Nephron (organoid): Measurements from ENCODE around the gene NIN.

Source experiments
- H3K27ac Mint-ChIP-seq, 3 experiments: 2 replicates each; pipeline ENCODE4 v1.8.0; 2020; ENCODE audit warnings: mixed read lengths in 3 of 3, mild to moderate bottlenecking in 2 of 3, moderate library complexity in 1 of 3
- H3K27me3 Mint-ChIP-seq: 2 replicates; pipeline ENCODE4 v1.8.0; 2021; ENCODE audit warnings: low read depth, mild to moderate bottlenecking, moderate library complexity, mixed read lengths
- H3K36me3 Mint-ChIP-seq: 2 replicates; pipeline ENCODE4 v1.8.0; 2020; ENCODE audit warnings: low read depth, mixed read lengths
- H3K4me1 Mint-ChIP-seq: 2 replicates; pipeline ENCODE4 v1.8.0; 2020; ENCODE audit warnings: mixed read lengths
- H3K4me3 Mint-ChIP-seq, 3 experiments: 2 replicates each; pipeline ENCODE4 v1.8.0; 2020; ENCODE audit warnings: mild to moderate bottlenecking in 3 of 3, mixed read lengths in 3 of 3, moderate library complexity in 2 of 3
- H3K9me3 Mint-ChIP-seq: 2 replicates; pipeline ENCODE4 v1.8.0; 2020; ENCODE audit warnings: mixed read lengths
- TF ChIP-seq, protein P1 (sequence below), 3 experiments: fragments of 200-600 bp; sonication (generic); IDR thresholded peaks; one replicate each; pipeline ENCODE4 v1.5.0; 2021; ENCODE audit warnings: antibody characterized with exemption in 3 of 3; ENCODE audit not compliant: unreplicated experiment in 3 of 3

NIN gene

DNA sequence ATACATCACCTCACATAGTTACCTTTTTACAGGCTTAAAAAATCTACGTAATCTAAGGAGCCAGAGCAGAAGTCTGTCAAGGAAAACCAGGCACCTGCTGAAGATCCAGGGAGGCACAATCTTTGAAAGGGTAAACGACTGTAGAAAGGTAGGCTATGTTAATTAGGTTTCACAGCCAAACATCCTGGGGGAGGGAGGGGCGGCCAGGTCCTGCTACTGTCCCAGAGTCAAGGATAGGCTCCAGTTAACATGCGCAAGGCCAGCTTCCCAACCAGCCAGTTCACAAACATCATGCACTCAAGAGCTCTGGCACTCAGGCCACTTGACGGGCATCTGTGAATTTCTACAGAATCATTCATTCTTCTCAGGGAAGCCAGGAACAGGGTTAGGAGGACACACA lies 22.9 kb downstream of the NIN start:
- TF ChIP-seq, protein P1, sequence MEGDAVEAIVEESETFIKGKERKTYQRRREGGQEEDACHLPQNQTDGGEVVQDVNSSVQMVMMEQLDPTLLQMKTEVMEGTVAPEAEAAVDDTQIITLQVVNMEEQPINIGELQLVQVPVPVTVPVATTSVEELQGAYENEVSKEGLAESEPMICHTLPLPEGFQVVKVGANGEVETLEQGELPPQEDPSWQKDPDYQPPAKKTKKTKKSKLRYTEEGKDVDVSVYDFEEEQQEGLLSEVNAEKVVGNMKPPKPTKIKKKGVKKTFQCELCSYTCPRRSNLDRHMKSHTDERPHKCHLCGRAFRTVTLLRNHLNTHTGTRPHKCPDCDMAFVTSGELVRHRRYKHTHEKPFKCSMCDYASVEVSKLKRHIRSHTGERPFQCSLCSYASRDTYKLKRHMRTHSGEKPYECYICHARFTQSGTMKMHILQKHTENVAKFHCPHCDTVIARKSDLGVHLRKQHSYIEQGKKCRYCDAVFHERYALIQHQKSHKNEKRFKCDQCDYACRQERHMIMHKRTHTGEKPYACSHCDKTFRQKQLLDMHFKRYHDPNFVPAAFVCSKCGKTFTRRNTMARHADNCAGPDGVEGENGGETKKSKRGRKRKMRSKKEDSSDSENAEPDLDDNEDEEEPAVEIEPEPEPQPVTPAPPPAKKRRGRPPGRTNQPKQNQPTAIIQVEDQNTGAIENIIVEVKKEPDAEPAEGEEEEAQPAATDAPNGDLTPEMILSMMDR (IDR thresholded peaks at IDR 0.05; ENCODE audit: unreplicated experiment in 3 of 3) = no peak
- Mint-ChIP-seq H3K36me3 (peaks cover 32% of the 10 kb centered on the region), H3K4me1 (peaks cover 40% of the 10 kb centered on the region), H3K4me3 (no peak overlapping the region), H3K27me3 (no peaks in the 10 kb centered on the region), H3K9me3 (no peaks in the 10 kb centered on the region), H3K27ac (no peak overlapping the region)

DNA sequence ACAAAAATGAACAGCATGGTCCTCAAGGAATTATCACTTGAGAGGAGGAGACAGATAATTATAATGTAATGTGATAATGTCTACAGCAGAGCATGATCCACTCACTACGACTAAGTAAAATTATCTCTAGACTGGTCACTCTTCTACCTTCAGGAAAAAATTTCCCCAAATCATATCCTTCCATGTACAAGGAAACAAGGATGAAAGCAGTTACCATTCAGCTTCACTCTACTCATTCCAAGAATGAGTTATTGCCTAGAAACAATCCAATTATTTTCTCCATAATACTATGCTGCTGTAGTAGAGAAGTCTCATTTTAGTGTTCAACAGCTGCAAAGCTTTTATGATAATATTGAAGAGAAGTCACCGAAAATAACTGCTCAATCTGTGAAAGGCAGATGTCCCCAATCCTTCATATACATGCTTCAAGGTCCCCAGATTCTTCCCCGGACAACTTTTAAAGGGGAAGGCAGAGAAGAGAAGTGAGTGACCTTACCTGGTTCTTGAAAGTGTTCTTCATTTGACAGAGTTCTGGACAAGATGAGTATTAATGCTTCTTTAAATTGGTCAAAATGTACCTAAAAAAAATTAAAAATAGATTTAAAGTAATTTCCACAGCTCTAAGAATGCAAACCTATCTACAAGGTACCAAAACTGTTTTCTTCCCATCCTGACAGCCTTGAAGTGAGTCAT lies 24.6 kb downstream of the NIN start:
- H3K27ac Mint-ChIP-seq = peak overlapping the region; percentile 9 to 49 (median 43)
- TF ChIP-seq, protein P1 (IDR thresholded peaks at IDR 0.05; ENCODE audit: unreplicated experiment in 3 of 3) = no peak
- no peaks in the 10 kb centered on the region for H3K27me3 Mint-ChIP-seq
- peaks cover 47% of the 10 kb centered on the region for H3K4me1 Mint-ChIP-seq
- no peaks in the 10 kb centered on the region for H3K9me3 Mint-ChIP-seq
- peaks cover 28% of the 10 kb centered on the region for H3K36me3 Mint-ChIP-seq
- no peak overlapping the region for H3K4me3 Mint-ChIP-seq

DNA sequence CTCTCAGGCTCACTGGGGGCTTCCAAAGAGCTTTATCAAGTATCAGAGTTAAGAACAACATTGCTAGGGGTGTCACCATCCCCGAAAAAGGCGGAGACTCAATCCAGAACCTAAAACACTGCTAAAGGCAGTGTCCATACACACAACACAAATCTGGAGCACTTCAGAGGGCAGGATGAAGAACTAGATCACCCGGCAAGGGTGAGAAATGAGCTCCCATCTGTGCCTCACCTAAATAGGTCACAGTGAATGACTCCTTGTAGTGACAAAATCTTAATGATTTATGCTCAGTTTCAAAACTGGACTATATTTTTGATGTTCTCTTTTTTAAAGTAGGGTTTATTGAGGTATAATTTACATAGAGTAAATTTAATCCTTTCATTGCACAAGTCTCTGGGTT lies 25.6 kb downstream of the NIN start:
- H3K4me1 Mint-ChIP-seq = peaks cover 47% of the 10 kb centered on the region
- no peak overlapping the region for H3K4me3 Mint-ChIP-seq
- TF ChIP-seq, protein P1 (IDR thresholded peaks at IDR 0.05; ENCODE audit: unreplicated experiment in 3 of 3) = no peak
- peaks cover 28% of the 10 kb centered on the region for H3K36me3 Mint-ChIP-seq
- H3K27ac Mint-ChIP-seq = peak overlapping the region; percentile 6 to 13 (median 9)
- H3K9me3 Mint-ChIP-seq = no peaks in the 10 kb centered on the region
- H3K27me3 Mint-ChIP-seq = no peaks in the 10 kb centered on the region

DNA sequence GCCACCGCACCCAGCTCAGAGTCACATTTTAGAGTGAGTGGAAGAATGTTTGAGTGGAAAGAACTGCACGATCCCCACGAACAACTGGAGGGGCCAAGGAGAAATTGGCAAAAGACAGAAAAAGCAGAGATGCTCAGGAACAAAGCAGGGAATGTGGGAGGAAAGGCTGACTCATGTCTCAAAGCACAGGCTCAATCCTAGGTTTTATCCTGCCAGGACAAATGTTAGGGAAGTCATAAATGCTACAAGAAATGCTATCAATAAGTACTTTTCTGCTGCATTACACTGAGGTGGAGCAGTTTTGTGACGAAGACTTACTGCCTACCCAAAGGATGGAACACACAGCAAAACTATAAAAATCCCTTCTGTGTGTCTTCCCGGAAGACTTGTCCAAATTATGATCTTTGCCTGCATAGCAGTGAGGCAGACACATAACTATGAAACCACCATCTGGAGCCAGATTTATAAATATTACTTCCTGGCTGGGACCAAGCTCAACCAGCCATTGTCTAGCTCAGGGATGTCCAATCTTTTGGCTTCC lies 26.7 kb downstream of the NIN start:
- H3K9me3 Mint-ChIP-seq = no peaks in the 10 kb centered on the region
- TF ChIP-seq, protein P1 (IDR thresholded peaks at IDR 0.05; ENCODE audit: unreplicated experiment in 3 of 3) = no peak
- peak overlapping the region in 2 of 3 experiments; percentile 75 to 85 for H3K27ac Mint-ChIP-seq
- no peaks in the 10 kb centered on the region for H3K27me3 Mint-ChIP-seq
- no peak overlapping the region for H3K4me3 Mint-ChIP-seq
- peaks cover 29% of the 10 kb centered on the region for H3K36me3 Mint-ChIP-seq
- H3K4me1 Mint-ChIP-seq = peaks cover 44% of the 10 kb centered on the region

DNA sequence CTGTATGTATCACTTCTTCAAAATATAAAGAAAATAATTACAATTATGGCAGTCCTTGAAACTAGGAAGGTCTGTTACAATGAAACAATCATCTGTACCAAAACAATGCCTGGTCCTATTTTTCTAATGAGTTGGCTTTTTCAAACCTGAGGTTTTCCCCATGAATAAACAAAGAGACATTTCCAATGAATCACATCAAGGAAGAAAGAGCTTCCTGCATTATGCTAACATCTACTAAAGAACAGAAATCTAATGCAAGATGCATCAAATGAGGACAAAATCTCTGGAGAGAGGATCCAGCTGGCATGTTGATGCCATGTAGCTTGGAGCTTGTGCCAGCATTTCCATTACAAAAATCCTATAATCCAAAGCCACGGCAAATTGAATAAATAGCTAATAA lies 29.3 kb downstream of the NIN start:
- peaks cover 56% of the 10 kb centered on the region for H3K4me1 Mint-ChIP-seq
- H3K36me3 Mint-ChIP-seq = peaks cover 39% of the 10 kb centered on the region
- no peaks in the 10 kb centered on the region for H3K9me3 Mint-ChIP-seq
- no peaks in the 10 kb centered on the region for H3K27me3 Mint-ChIP-seq
- TF ChIP-seq, protein P1 (IDR thresholded peaks at IDR 0.05; ENCODE audit: unreplicated experiment in 3 of 3) = no peak
- H3K27ac Mint-ChIP-seq = no peak overlapping the region
- no peak overlapping the region for H3K4me3 Mint-ChIP-seq

DNA sequence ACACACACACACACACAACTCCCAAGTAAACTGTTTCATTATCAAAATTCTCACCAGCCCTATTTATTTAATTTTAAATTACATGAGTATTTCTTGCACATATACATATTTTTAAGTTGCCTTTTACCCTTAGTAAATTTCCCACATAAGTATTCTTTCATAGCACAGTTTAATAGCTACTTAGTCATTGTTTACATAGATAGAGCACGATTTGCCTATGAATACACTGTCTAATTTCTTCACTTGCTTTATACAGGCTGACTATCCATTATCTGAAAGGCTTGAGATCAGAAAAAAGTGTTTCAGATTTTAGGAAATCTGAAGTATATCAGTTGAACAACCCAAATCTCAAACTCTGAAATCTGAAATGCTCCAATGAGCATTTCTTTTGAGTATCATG lies 30.9 kb downstream of the NIN start:
- Mint-ChIP-seq H3K27ac (no peak overlapping the region), H3K4me1 (peaks cover 57% of the 10 kb centered on the region), H3K36me3 (peaks cover 26% of the 10 kb centered on the region), H3K9me3 (no peaks in the 10 kb centered on the region), H3K27me3 (no peaks in the 10 kb centered on the region), H3K4me3 (no peak overlapping the region)
- TF ChIP-seq, protein P1 (IDR thresholded peaks at IDR 0.05; ENCODE audit: unreplicated experiment in 3 of 3) = no peak
